SU-DHL-6 (cell line): Measurements from ENCODE around the gene NFIB.

Source experiments
- H2AFZ ChIP-seq: fragments of 200-600 bp; sonication (generic); 2 replicates; pipeline ENCODE4 v1.6.1; 2014; ENCODE audit warnings: low read depth, mild to moderate bottlenecking, moderate library complexity, mixed read lengths, antibody characterized with exemption, low read length; ENCODE audit not compliant: severe bottlenecking
- H3F3A ChIP-seq: fragments of 200-600 bp; shearing (Covaris generic); 2 replicates; pipeline ENCODE4 v1.6.0; 2016; ENCODE audit warnings: antibody characterized with exemption, mild to moderate bottlenecking; ENCODE audit not compliant: insufficient read depth
- H3K27ac ChIP-seq: fragments of 200-600 bp; sonication (generic); 2 replicates; pipeline ENCODE4 v1.5.1; 2016; ENCODE audit warnings: low read depth, mild to moderate bottlenecking, low read length, moderate library complexity, mixed read lengths
- H3K27me3 ChIP-seq: fragments of 200-600 bp; sonication (generic), shearing (Covaris generic); 2 replicates; pipeline ENCODE4 v1.6.0; 2014; ENCODE audit warnings: mild to moderate bottlenecking, low read length
- H3K36me3 ChIP-seq: fragments of 200-600 bp; sonication (generic); 2 replicates; pipeline ENCODE4 v1.6.1; 2014; ENCODE audit warnings: mild to moderate bottlenecking, low read length, mixed read lengths
- H3K4me2 ChIP-seq: fragments of 300-600, 200-600 bp; shearing (Covaris generic), sonication (generic); 2 replicates; pipeline ENCODE4 v1.6.0; 2014; ENCODE audit warnings: low read length, low read depth, mild to moderate bottlenecking; ENCODE audit not compliant: poor library complexity, severe bottlenecking
- H3K4me3 ChIP-seq: fragments of 200-600 bp; sonication (generic); 2 replicates; pipeline ENCODE4 v1.5.1; 2014; ENCODE audit warnings: antibody characterized with exemption, low read length, mild to moderate bottlenecking, mixed read lengths; ENCODE audit not compliant: insufficient read depth, poor library complexity, severe bottlenecking
- H3K79me2 ChIP-seq: fragments of 200-600 bp; sonication (generic); 2 replicates; pipeline ENCODE4 v1.6.1; 2014; ENCODE audit warnings: mild to moderate bottlenecking, low read length, moderate library complexity; ENCODE audit not compliant: insufficient read depth
- H3K9ac ChIP-seq: fragments of 200-600 bp; sonication (generic); 2 replicates; pipeline ENCODE4 v1.7.0; 2014; ENCODE audit warnings: mild to moderate bottlenecking, low read length
- H3K9me2 ChIP-seq: fragments of 200-600 bp; sonication (generic); replicated peaks from 2 replicates; pipeline ENCODE4 v1.6.1; 2014; ENCODE audit warnings: low read length; ENCODE audit not compliant: insufficient read depth
- H3K9me3 ChIP-seq: fragments of 200-600 bp; sonication (generic); 2 replicates; pipeline ENCODE4 v1.6.1; 2014; ENCODE audit warnings: low read length, mixed read lengths; ENCODE audit not compliant: insufficient read depth
- H4K20me1 ChIP-seq: fragments of 200-600 bp; sonication (generic); 2 replicates; pipeline ENCODE4 v1.6.1; 2014; ENCODE audit warnings: low read depth, mild to moderate bottlenecking, antibody characterized with exemption, low read length, moderate library complexity, mixed read lengths
- EZH2phosphoT487 ChIP-seq: fragments of 200-600 bp; sonication (generic), shearing (Covaris generic); conservative IDR thresholded peaks from 2 replicates; pipeline ENCODE4 v1.6.1; 2018; ENCODE audit warnings: mild to moderate bottlenecking, antibody characterized with exemption, low read length, moderate library complexity, mixed read lengths
- TF ChIP-seq, protein P1 (sequence below): fragments of 200-600 bp; sonication (generic); IDR thresholded peaks from one replicate; pipeline ENCODE4 v1.5.1; 2017; ENCODE audit warnings: antibody characterized with exemption, mild to moderate bottlenecking, low read length, moderate library complexity; ENCODE audit not compliant: insufficient read depth, poor library complexity, severe bottlenecking

The NFIB gene

DNA sequence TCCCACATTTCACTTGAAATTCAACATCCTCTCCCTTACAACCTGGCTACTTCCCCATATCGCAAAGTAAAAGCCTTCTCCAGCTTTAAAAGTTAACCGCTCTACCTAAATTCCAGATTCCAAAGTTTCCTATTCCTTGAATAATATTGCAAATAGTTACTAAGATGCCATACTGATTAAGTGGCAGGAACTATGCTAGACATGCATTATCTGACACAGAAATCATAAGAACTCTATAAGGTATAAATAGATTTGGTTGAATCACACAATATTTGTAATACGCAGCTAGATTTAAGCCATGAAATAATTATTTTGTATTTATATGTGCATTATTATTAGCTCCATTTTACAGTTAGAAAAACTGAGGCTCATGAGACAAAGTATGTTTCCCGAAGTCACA is 92.8 kb downstream of the NFIB start:
- TF ChIP-seq EZH2phosphoT487: no peak
- TF ChIP-seq, protein P1, sequence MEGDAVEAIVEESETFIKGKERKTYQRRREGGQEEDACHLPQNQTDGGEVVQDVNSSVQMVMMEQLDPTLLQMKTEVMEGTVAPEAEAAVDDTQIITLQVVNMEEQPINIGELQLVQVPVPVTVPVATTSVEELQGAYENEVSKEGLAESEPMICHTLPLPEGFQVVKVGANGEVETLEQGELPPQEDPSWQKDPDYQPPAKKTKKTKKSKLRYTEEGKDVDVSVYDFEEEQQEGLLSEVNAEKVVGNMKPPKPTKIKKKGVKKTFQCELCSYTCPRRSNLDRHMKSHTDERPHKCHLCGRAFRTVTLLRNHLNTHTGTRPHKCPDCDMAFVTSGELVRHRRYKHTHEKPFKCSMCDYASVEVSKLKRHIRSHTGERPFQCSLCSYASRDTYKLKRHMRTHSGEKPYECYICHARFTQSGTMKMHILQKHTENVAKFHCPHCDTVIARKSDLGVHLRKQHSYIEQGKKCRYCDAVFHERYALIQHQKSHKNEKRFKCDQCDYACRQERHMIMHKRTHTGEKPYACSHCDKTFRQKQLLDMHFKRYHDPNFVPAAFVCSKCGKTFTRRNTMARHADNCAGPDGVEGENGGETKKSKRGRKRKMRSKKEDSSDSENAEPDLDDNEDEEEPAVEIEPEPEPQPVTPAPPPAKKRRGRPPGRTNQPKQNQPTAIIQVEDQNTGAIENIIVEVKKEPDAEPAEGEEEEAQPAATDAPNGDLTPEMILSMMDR: no peak
- Histone ChIP-seq H2AFZ (no peak overlapping the region), H3K36me3 (no peaks in the 10 kb centered on the region), H3K4me3 (no peak overlapping the region), H3K27ac (no peak overlapping the region), H3K27me3 (no peaks in the 10 kb centered on the region), H3K79me2 (no peaks in the 10 kb centered on the region), H4K20me1 (no peaks in the 10 kb centered on the region), H3K4me2 (no peak overlapping the region), H3F3A (no peaks in the 10 kb centered on the region), H3K9me3 (no peaks in the 10 kb centered on the region), H3K9ac (no peak overlapping the region), H3K9me2 (no peaks in the 10 kb centered on the region)

DNA sequence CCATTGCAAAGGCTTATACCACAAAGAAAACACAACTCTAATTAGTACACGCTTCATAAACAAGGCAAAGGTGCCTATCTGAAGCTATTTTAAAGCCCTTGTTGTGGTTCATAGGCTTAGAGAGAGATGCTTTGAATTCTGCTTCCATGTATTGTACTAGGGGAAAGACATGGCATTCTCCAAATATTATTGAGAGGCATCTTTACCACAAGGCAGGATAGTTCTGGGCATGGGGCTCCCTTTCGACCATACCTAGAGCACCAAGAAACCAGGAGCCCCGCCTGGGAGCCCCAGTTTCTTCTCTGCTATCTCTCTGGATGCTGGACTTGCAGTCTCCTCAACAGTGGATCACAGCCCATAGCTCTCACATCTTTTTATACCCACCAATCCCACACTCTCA is 93.7 kb downstream of the NFIB start:
- H3K27me3 ChIP-seq: no peaks in the 10 kb centered on the region
- H2AFZ ChIP-seq: no peak overlapping the region
- no peak overlapping the region for H3K4me2 ChIP-seq
- H3K36me3 ChIP-seq: no peaks in the 10 kb centered on the region
- H3K9ac ChIP-seq: no peak overlapping the region
- H3K79me2 ChIP-seq: no peaks in the 10 kb centered on the region
- H3K4me3 ChIP-seq: no peak overlapping the region
- H3F3A ChIP-seq: no peaks in the 10 kb centered on the region
- H3K9me2 ChIP-seq: no peaks in the 10 kb centered on the region
- TF ChIP-seq EZH2phosphoT487: no peak
- TF ChIP-seq, protein P1: no peak
- H4K20me1 ChIP-seq: no peaks in the 10 kb centered on the region
- H3K27ac ChIP-seq: no peak overlapping the region
- H3K9me3 ChIP-seq: no peaks in the 10 kb centered on the region

DNA sequence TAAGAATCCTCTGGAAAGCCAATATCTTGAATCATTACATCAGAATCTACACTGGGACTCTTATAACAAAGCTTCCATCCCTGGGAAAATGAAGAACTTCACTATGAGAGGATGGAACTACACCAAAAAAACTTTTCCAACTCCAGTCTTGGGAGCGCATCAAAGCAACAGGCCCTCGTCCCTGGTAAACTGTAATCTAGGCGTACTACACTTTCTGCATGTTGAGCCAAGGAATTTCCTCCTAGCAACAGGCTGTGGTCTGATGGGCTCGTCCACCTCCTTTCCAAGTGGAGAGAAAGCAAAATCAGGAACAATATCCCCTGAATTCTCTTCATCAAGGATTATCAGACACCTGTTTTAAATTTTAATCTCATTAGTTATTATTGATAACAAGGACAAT is 94.1 kb downstream of the NFIB start:
- Histone ChIP-seq H2AFZ (no peak overlapping the region), H3K9ac (no peak overlapping the region), H3K36me3 (no peaks in the 10 kb centered on the region), H3K27ac (no peak overlapping the region), H3F3A (no peaks in the 10 kb centered on the region), H3K9me3 (no peaks in the 10 kb centered on the region), H3K9me2 (no peaks in the 10 kb centered on the region), H4K20me1 (no peaks in the 10 kb centered on the region), H3K4me3 (no peak overlapping the region), H3K27me3 (no peaks in the 10 kb centered on the region), H3K4me2 (no peak overlapping the region), H3K79me2 (no peaks in the 10 kb centered on the region)
- TF ChIP-seq, protein P1: no peak
- TF ChIP-seq EZH2phosphoT487: no peak
